ENCODE results near the gene MAPK7.

MAPK7 gene

GRCh38 chr17:19418251-19418992 is 40.1 kb downstream of the MAPK7 start:
- DNase-seq (ENCODE audit: low spot score), result peak; percentile 22

GRCh38 chr17:19421219-19421618 is 42.9 kb downstream of the MAPK7 start:
- DNase-seq (ENCODE audit: low spot score), result no peak

- DNase-seq (ENCODE audit: low spot score), result no peak
These were observed 43.6 kb downstream of the MAPK7 start for GRCh38 chr17:19421926-19422325.

- no peak for DNase-seq (ENCODE audit: low spot score)
These were observed 46.9 kb downstream of the MAPK7 start for GRCh38 chr17:19424934-19425868.

GRCh38 chr17:19426631-19427030 is 48.3 kb downstream of the MAPK7 start:
- no peak for DNase-seq (ENCODE audit: low spot score)

GRCh38 chr17:19431691-19432090 is 53.4 kb downstream of the MAPK7 start:
- DNase-seq (ENCODE audit: low spot score), result no peak
